ENCODE results near the gene COX19. TPM values are rescaled to one million over a fixed set of nuclear protein-coding genes. Genes with fewer than 3 reads are reported as not detected.

COX19 gene
- total and polyA plus RNA-seq, 2 donors (not counting 1 experiment from before 2014, with no cell fraction given) = 4.3 to 11.7 TPM

DNA sequence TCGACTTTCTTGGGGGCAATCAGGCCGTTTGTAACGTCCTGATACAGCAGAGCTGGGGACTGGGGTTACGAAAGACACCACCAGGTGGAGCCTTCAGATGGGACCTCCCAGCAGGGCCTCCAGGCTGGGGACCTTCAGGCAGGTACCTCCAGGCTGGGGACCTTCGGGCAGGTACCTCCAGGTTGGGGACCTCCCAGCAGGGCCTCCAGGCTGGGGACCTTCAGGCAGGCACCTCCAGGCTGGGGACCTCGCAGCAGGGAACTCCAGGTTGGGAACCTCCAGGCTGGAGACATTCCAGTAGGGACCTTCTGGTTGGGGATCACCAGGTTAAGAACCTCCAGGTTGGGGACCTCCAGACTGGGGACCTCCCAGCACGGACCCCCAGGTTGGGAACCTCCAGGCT, 45.5 kb upstream of the COX19 start:
- peaks cover 16% of the 10 kb centered on the region for H3K79me2 ChIP-seq (ENCODE audit: control insufficient read depth, insufficient read depth, low read length)
- no peaks in the 10 kb centered on the region for H3K4me1 ChIP-seq (ENCODE audit: control insufficient read depth, extremely low read depth, insufficient read depth, low read length)
- no peak overlapping the region for H3K4me3 ChIP-seq (replicated peaks in 1 of 4; ENCODE audit: control extremely low read depth in 1 of 4, insufficient read depth in 1 of 4, low read depth in 3 of 4, low read length in 4 of 4)
- H3K9ac ChIP-seq (ENCODE audit: insufficient read depth, low read length) = no peak overlapping the region
- H3K36me3 ChIP-seq (ENCODE audit: control insufficient read depth, insufficient read depth, low read length) = peaks cover 2% of the 10 kb centered on the region
- DNase-seq (ENCODE audit: low read depth in 2 of 2) = no peak
- no peak overlapping the region for H3K4me2 ChIP-seq (ENCODE audit: extremely low read depth, insufficient read depth, low read length)
- no peak overlapping the region for H2AFZ ChIP-seq (ENCODE audit: low read length)
- H3K27ac ChIP-seq (ENCODE audit: insufficient read depth, low read length) = no peak overlapping the region
- H4K20me1 ChIP-seq (ENCODE audit: control insufficient read depth, extremely low read depth, insufficient read depth, low read length) = no peaks in the 10 kb centered on the region
- no peaks in the 10 kb centered on the region for H3K9me3 ChIP-seq (ENCODE audit: control insufficient read depth, insufficient read depth, low read depth, low read length)
- TF ChIP-seq, protein P1, sequence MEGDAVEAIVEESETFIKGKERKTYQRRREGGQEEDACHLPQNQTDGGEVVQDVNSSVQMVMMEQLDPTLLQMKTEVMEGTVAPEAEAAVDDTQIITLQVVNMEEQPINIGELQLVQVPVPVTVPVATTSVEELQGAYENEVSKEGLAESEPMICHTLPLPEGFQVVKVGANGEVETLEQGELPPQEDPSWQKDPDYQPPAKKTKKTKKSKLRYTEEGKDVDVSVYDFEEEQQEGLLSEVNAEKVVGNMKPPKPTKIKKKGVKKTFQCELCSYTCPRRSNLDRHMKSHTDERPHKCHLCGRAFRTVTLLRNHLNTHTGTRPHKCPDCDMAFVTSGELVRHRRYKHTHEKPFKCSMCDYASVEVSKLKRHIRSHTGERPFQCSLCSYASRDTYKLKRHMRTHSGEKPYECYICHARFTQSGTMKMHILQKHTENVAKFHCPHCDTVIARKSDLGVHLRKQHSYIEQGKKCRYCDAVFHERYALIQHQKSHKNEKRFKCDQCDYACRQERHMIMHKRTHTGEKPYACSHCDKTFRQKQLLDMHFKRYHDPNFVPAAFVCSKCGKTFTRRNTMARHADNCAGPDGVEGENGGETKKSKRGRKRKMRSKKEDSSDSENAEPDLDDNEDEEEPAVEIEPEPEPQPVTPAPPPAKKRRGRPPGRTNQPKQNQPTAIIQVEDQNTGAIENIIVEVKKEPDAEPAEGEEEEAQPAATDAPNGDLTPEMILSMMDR (conservative IDR thresholded peaks at IDR 0.05 in 1 of 2, IDR thresholded peaks at IDR 0.05 in 1 of 2; ENCODE audit: low read depth in 1 of 2, low read length in 2 of 2) = no peak
- TF ChIP-seq EZH2 (IDR thresholded peaks at IDR 0.05; ENCODE audit: low read length, missing control alignments) = no peak
- no peaks in the 10 kb centered on the region for H3K27me3 ChIP-seq (ENCODE audit: control insufficient read depth, insufficient read depth, low read length)

GRCh38 chr7:1019789-1020610, 44.7 kb upstream of the COX19 start:
- Histone ChIP-seq H3K27ac (ENCODE audit: insufficient read depth, low read length) (no peak overlapping the region), H3K36me3 (ENCODE audit: control insufficient read depth, insufficient read depth, low read length) (peaks cover 2% of the 10 kb centered on the region), H3K4me2 (ENCODE audit: extremely low read depth, insufficient read depth, low read length) (no peak overlapping the region), H3K9ac (ENCODE audit: insufficient read depth, low read length) (no peak overlapping the region), H3K9me3 (ENCODE audit: control insufficient read depth, insufficient read depth, low read depth, low read length) (no peaks in the 10 kb centered on the region), H3K4me1 (ENCODE audit: control insufficient read depth, extremely low read depth, insufficient read depth, low read length) (no peaks in the 10 kb centered on the region), H3K79me2 (ENCODE audit: control insufficient read depth, insufficient read depth, low read length) (peaks cover 8% of the 10 kb centered on the region), H3K4me3 (replicated peaks in 1 of 4; ENCODE audit: control extremely low read depth in 1 of 4, insufficient read depth in 1 of 4, low read depth in 3 of 4, low read length in 4 of 4) (no peak overlapping the region), H2AFZ (ENCODE audit: low read length) (no peak overlapping the region), H3K27me3 (ENCODE audit: control insufficient read depth, insufficient read depth, low read length) (no peaks in the 10 kb centered on the region), H4K20me1 (ENCODE audit: control insufficient read depth, extremely low read depth, insufficient read depth, low read length) (no peaks in the 10 kb centered on the region)
- no peak for DNase-seq (ENCODE audit: low read depth in 2 of 2)
- TF ChIP-seq EZH2 (IDR thresholded peaks at IDR 0.05; ENCODE audit: low read length, missing control alignments) = no peak
- TF ChIP-seq, protein P1 (conservative IDR thresholded peaks at IDR 0.05 in 1 of 2, IDR thresholded peaks at IDR 0.05 in 1 of 2; ENCODE audit: low read depth in 1 of 2, low read length in 2 of 2) = no peak

DNA sequence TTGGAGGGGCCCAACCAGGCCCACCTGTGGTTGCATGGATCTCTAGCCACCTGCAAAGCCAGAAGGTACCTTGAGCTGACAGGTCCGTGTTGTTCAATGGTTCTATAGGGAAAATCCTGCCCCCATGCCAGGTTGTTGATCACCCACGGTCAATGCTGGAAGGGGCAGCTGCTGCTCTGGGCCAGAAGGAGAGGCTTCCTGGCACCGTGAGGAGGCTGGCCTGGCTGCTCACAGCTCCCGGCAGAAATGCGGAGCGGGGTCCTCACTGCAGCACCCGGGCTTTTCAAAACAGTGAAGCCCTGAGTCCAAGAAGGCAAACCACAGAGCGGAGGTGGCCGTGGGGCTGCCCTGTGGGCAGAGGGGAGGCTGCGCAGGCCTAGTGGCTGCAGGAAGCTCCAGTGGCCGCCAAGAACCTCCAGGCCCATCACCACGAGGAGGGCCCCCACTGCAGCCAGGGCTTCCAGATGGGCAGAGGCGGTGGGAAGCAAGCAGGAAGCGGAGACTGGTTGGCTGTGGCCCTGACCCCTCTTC, 44.0 kb upstream of the COX19 start:
- TF ChIP-seq, protein P1 (conservative IDR thresholded peaks at IDR 0.05 in 1 of 2, IDR thresholded peaks at IDR 0.05 in 1 of 2; ENCODE audit: low read depth in 1 of 2, low read length in 2 of 2) = no peak
- no peak for TF ChIP-seq EZH2 (IDR thresholded peaks at IDR 0.05; ENCODE audit: low read length, missing control alignments)
- H3K27me3 ChIP-seq (ENCODE audit: control insufficient read depth, insufficient read depth, low read length) = no peaks in the 10 kb centered on the region
- H3K4me2 ChIP-seq (ENCODE audit: extremely low read depth, insufficient read depth, low read length) = no peak overlapping the region
- peaks cover 8% of the 10 kb centered on the region for H3K79me2 ChIP-seq (ENCODE audit: control insufficient read depth, insufficient read depth, low read length)
- no peak overlapping the region for H3K27ac ChIP-seq (ENCODE audit: insufficient read depth, low read length)
- H3K9me3 ChIP-seq (ENCODE audit: control insufficient read depth, insufficient read depth, low read depth, low read length) = no peaks in the 10 kb centered on the region
- H2AFZ ChIP-seq (ENCODE audit: low read length) = no peak overlapping the region
- DNase-seq (ENCODE audit: low read depth in 2 of 2) = no peak
- no peak overlapping the region for H3K9ac ChIP-seq (ENCODE audit: insufficient read depth, low read length)
- H3K4me1 ChIP-seq (ENCODE audit: control insufficient read depth, extremely low read depth, insufficient read depth, low read length) = no peaks in the 10 kb centered on the region
- H3K36me3 ChIP-seq (ENCODE audit: control insufficient read depth, insufficient read depth, low read length) = peaks cover 2% of the 10 kb centered on the region
- H3K4me3 ChIP-seq (replicated peaks in 1 of 4; ENCODE audit: control extremely low read depth in 1 of 4, insufficient read depth in 1 of 4, low read depth in 3 of 4, low read length in 4 of 4) = no peak overlapping the region
- no peaks in the 10 kb centered on the region for H4K20me1 ChIP-seq (ENCODE audit: control insufficient read depth, extremely low read depth, insufficient read depth, low read length)

Data from fibroblast of lung (primary cell).